ENCODE data around the gene GAS7.

Gene GAS7

DNA sequence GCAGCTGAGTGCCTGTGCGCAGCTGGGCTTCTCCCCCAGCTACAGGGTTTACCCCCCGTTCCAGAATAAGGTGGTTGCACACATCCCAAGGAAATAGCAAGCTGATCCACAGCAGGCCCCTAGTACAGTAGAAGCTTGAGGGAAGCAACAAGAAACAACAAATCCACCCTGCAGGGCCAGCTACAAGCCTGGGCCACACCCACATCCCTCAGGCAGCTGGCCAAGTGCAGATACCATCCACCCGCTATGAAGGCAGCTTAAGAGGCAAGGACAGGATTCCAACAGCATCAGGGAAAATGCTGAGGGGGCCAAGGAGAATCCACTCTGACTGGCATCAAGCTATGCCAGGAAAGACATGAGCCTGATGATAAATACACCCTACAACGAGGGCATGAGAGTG is 226.4 kb downstream of the GAS7 start:
- DNase-seq (ENCODE audit: low read depth), result peak; percentile 61
- TF ChIP-seq, protein P1, sequence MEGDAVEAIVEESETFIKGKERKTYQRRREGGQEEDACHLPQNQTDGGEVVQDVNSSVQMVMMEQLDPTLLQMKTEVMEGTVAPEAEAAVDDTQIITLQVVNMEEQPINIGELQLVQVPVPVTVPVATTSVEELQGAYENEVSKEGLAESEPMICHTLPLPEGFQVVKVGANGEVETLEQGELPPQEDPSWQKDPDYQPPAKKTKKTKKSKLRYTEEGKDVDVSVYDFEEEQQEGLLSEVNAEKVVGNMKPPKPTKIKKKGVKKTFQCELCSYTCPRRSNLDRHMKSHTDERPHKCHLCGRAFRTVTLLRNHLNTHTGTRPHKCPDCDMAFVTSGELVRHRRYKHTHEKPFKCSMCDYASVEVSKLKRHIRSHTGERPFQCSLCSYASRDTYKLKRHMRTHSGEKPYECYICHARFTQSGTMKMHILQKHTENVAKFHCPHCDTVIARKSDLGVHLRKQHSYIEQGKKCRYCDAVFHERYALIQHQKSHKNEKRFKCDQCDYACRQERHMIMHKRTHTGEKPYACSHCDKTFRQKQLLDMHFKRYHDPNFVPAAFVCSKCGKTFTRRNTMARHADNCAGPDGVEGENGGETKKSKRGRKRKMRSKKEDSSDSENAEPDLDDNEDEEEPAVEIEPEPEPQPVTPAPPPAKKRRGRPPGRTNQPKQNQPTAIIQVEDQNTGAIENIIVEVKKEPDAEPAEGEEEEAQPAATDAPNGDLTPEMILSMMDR (conservative IDR thresholded peaks at IDR 0.05; ENCODE audit: low read depth, low read length), result no peak
- no peak overlapping the region for H3K4me3 ChIP-seq (ENCODE audit: low read depth, low read length)

DNA sequence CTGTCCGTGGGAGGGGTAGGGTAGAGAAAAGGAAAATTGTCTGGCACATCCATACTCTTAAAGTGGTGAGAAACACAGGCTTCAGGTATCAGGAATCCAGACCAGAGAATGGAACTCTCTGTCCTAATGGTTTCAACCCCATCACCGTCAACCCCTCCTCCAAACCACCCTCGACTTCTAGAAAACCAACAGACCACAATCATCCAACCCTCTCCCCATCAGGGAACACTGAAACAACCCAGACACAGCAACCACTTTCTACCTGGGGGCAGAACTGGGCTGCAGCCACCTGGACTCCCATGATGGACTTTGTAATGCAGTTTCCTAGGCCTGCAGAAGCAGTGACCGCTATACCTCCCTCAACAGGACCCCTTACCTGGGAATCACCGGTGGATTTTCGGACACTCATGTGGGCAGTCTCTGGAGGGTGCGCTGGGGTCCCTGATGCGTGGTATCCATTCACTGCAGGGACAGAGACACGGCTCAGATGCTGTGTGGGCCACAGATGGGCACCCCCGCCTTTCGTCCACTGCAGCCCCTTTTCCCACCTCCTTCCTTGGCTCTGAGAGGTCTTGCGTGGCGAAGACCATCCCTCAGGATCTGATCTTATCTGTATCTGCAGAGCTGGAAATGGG is 229.0 kb downstream of the GAS7 start:
- peak; percentile 17 for DNase-seq (ENCODE audit: low read depth)
- H3K4me3 ChIP-seq (ENCODE audit: low read depth, low read length), result no peak overlapping the region
- TF ChIP-seq, protein P1 (conservative IDR thresholded peaks at IDR 0.05; ENCODE audit: low read depth, low read length), result no peak

DNA sequence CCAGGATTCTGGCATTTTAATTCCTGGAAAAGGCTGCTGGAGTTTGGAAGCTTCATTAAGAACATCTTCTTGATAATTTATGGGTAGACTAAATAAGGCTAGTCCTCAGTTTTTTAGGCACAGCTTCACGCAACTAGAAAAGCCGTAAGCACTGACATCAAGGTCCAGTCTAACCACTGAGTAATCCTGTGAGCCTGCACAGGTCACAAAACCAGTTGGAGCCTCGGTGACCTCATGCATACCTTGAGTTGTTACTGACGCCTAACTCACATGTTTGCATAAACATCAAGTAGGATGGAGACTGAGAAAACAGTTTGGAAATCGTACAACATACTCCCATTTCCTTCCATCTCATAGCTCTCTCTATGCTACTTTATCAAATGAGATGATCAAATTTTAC is 229.5 kb downstream of the GAS7 start:
- TF ChIP-seq, protein P1 (conservative IDR thresholded peaks at IDR 0.05; ENCODE audit: low read depth, low read length), result no peak
- H3K4me3 ChIP-seq (ENCODE audit: low read depth, low read length), result no peak overlapping the region
- peak; percentile 80 for DNase-seq (ENCODE audit: low read depth)

DNA sequence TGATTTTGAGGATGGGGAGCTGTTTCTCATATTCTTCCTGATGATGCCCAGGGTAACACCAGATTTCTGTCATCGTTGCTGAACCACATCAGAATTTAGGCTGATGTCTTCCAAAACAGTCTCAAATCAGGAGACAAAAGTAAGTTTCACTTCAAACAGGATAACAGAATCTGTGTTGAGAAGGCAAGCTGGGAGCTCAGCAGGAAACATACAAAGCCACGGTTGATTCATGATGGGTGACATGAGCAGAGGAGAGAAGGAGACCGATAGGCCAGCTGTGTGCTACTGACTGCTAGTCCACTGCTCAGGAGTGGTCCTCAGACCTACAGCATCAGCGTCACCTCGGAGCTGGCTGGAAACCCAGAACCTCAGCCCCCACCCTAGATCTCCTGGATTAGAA is 230.4 kb downstream of the GAS7 start:
- H3K4me3 ChIP-seq (ENCODE audit: low read depth, low read length), result no peak overlapping the region
- TF ChIP-seq, protein P1 (conservative IDR thresholded peaks at IDR 0.05; ENCODE audit: low read depth, low read length), result no peak
- DNase-seq (ENCODE audit: low read depth), result peak; percentile 27

DNA sequence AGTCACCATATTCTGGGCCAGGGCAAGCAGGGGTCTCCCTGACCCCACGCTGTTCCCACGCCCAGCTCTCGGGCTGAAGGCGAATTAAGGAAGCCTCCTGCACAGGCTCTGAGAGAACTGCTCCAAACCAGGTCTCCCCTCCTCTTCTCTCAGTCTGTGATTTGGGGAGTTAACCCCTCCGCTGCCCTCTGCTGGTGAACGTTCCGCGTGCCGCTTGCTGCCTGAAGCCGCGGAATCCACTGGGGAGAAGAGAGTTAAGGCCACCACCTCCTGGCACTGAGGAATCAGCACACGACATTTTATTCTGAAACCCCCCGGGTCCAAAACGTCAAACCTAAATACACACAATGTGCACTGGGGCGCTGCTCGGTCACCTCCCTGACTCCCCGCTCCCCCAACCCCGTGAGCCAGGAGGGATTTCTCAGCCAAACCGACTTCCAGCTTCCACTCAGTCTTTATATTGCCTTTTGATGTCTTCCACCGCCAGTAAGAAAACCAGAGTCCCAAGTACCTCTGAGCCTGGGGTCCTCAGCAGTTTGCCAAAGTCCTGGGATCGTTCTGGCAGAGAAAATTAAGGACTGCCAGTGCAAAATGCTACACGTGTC is 238.9 kb downstream of the GAS7 start:
- no peak overlapping the region for H3K4me3 ChIP-seq (ENCODE audit: low read depth, low read length)
- TF ChIP-seq, protein P1 (conservative IDR thresholded peaks at IDR 0.05; ENCODE audit: low read depth, low read length), result peak; percentile 79
- peak; percentile 56 for DNase-seq (ENCODE audit: low read depth)

DNA sequence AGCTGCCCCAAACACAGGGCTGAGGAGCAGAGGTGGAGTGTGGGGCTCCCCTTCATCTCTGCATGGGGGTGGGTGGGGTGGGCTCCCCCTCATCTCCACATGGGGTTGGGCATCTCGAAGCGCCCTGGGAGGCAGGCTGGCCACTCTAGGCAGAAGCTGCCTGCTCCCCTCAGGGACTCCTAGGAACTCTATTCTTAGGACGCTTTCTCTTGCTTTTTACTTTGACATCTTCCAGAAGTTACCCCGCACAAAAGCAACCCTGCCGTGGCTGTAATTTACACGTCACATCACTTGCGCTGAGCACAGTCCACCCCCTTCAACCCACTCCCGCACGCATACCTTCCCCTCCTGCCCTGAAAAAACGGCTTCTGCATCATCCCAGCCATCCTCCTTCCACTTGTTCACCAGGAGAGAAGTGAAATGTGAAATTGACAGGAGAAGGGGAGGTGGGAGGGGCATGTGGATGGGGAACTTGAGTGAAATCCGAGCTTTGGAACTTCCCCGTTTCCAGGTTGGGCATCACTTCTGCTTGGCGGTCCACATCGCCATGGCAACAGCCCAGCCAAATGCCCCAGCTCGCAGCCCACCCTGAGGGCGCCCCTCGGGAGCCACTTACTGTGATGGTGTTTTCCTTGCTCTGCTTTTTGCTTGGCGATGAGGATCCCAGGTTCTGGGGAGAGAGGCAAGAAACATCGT is 239.7 kb downstream of the GAS7 start:
- TF ChIP-seq, protein P1 (conservative IDR thresholded peaks at IDR 0.05; ENCODE audit: low read depth, low read length), result no peak
- no peak for DNase-seq (ENCODE audit: low read depth)
- H3K4me3 ChIP-seq (ENCODE audit: low read depth, low read length), result no peak overlapping the region

All from choroid plexus epithelial cell (primary cell).